AG04449 (cell line): Measurements from ENCODE around the gene ZNF776.

Source experiments
- CTCF ChIA-PET: fragments of 350-600 bp; formaldehyde crosslinking; extraction: SDS; loops from one replicate; lab custom pipeline; 2021; ENCODE audit warnings: antibody characterized with exemption; lab: Yijun Ruan, JAX
- POLR2A ChIA-PET: fragments of 400-600, 350-600 bp; formaldehyde crosslinking; extraction: SDS; loops from one replicate; lab custom pipeline; 2020; ENCODE audit warnings: antibody characterized with exemption, inconsistent platforms; lab: Yijun Ruan, JAX
- DNase-seq: peaks from one replicate; pipeline ENCODE4 v3.0.0-alpha.2; 2010; ENCODE audit warnings: low read depth, low spot score
- H3K4me3 ChIP-seq: 2 replicates; pipeline ENCODE4 v1.5.1; 2011; ENCODE audit warnings: low read depth, mild to moderate bottlenecking, control low read depth, low read length
- CTCF ChIP-seq: IDR thresholded peaks from one replicate; pipeline ENCODE4 v1.5.1; 2011; ENCODE audit warnings: mild to moderate bottlenecking, moderate library complexity, low read length, control low read depth, inconsistent platforms; ENCODE audit not compliant: insufficient read depth; ENCODE audit errors: missing control alignments

The ZNF776 gene

GRCh38 chr19:57771417-57771816, 24.8 kb downstream of the ZNF776 start:
- H3K4me3 ChIP-seq: no peak overlapping the region
- ChIA-PET CTCF (no interaction called here), POLR2A (no interaction called here)
- TF ChIP-seq CTCF: no peak
- no peak for DNase-seq

GRCh38 chr19:57773488-57773887, 26.9 kb downstream of the ZNF776 start:
- no peak for TF ChIP-seq CTCF
- no peak overlapping the region for H3K4me3 ChIP-seq
- ChIA-PET POLR2A (no interaction called here), CTCF (no interaction called here)
- DNase-seq: no peak

- no peak overlapping the region for H3K4me3 ChIP-seq
- ChIA-PET POLR2A (no interaction called here), CTCF (no interaction called here)
- DNase-seq: no peak
- TF ChIP-seq CTCF: no peak
Observed at GRCh38 chr19:57776764-57777296, 30.2 kb downstream of the ZNF776 start.

GRCh38 chr19:57778336-57778735, 31.7 kb downstream of the ZNF776 start:
- POLR2A ChIA-PET: no interaction called here
- no peak for DNase-seq
- no peak for TF ChIP-seq CTCF
- CTCF ChIA-PET: no interaction called here
- no peak overlapping the region for H3K4me3 ChIP-seq

GRCh38 chr19:57779220-57779845, 32.7 kb downstream of the ZNF776 start:
- TF ChIP-seq CTCF: no peak
- ChIA-PET POLR2A (no interaction called here), CTCF (no interaction called here)
- no peak overlapping the region for H3K4me3 ChIP-seq
- no peak for DNase-seq

- POLR2A ChIA-PET: interaction anchor here (0.6 kb wide), 1 partner anchor 44 kb away, joined by 3 read pairs; the partner anchor contains the start of gene ZNF587B
- CTCF ChIA-PET: no interaction called here
- H3K4me3 ChIP-seq: no peak overlapping the region
- no peak for TF ChIP-seq CTCF
- DNase-seq: no peak
Observed at GRCh38 chr19:57786286-57786685, 39.7 kb downstream of the ZNF776 start.
